ENCODE results near the gene CACNA1H.
"Not testable (repeated sequence)": the region's sequence is repeated elsewhere in the genome, so short reads cannot be mapped to it uniquely, and the experiment has no call there.

Gene CACNA1H

DNA sequence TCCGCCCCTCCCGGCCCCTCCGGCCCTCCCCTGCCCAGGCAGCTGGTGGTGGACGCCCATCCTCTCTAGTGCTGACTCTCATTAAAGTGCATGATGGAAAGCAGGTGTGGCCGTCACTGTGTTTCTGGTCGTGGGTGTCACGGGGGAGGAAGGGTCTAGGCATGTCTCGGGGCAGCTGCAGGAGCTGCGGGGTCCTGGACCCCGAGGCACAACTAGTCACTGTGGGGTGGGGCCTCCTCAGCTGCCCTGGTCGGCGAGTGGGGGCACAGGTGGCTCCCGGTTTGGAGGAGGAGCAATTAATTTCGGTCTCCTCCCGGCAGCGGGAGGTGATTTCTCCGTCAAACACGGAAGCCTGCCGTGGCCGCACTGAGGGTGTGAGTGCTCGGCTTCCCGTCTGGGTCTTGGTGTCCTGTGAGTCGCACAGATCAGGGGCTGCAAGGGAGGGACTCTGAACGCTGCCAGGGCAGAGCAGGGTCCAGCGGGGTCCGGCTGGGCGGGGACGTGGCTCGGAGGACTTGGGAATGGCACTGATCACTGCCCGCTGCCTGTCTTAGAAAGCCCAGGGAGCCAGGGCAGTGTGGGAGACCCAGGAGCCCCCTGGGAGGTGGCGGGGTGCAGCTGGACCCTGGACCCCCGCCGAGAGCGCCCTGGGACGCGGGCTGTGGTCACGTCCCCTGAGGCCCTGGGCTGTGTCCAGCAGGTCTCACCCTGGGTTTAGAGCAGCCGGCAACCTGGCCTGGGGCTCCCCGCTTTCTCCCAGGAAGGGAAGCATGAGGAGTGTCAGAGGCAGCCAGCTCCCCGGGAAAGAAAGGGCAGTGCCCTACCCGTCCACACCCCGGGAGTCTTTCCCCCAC, 106.2 kb downstream of the CACNA1H start:
- DNase-seq (ENCODE audit: extremely low spot score, insufficient read length, low read depth) (no peak), FAIRE-seq (no peak)

DNA sequence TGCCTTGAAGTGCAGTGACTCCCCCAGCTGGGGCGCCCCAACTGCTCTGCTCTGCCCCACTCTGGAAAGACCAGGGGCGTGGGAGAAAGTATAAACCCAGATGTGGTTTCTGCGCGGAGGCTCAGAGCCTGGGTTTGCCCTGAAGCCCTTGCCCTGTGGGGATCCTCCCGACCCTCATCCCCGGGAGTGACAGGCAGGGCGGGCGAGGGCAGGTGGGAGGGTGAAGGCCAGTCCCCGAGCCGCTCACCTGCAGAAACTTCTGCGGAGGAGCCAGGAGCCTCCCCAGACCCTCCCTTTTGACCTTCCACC, 106.8 kb downstream of the CACNA1H start:
- no peak for DNase-seq (ENCODE audit: extremely low spot score, insufficient read length, low read depth)

DNA sequence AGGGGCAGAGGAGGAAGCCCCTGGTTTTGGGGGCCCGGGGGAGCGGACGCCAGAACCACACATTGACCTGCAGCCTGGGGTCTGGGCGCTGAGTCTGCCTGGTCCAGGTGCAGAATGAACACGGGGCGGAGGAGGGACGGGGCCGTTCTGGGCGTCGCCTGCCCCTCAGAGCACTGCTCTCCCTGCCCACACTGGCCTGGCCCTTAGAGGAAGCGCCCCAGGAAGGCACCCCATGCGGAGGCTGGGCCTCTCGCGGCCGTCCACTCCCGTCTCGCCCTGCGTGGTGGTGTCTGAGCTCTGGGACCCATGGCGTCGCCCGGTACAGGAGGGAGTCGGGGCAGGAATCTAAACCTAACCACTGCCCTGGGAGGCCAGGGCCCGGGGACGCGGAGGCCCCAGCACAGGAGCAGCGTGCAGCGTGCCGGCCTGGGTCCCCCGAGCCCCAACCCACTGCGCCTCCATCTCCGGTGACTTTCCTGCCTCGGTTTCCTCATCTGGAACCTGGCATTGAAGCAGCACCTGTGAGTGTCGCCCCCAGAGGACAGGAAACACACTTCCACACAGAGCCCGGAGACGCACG, 107.3 kb downstream of the CACNA1H start:
- DNase-seq (ENCODE audit: extremely low spot score, insufficient read length, low read depth) (no peak), FAIRE-seq (no peak)

More for the DNA sequence above, 106.8 kb downstream of the CACNA1H start:
- no peak for FAIRE-seq

DNA sequence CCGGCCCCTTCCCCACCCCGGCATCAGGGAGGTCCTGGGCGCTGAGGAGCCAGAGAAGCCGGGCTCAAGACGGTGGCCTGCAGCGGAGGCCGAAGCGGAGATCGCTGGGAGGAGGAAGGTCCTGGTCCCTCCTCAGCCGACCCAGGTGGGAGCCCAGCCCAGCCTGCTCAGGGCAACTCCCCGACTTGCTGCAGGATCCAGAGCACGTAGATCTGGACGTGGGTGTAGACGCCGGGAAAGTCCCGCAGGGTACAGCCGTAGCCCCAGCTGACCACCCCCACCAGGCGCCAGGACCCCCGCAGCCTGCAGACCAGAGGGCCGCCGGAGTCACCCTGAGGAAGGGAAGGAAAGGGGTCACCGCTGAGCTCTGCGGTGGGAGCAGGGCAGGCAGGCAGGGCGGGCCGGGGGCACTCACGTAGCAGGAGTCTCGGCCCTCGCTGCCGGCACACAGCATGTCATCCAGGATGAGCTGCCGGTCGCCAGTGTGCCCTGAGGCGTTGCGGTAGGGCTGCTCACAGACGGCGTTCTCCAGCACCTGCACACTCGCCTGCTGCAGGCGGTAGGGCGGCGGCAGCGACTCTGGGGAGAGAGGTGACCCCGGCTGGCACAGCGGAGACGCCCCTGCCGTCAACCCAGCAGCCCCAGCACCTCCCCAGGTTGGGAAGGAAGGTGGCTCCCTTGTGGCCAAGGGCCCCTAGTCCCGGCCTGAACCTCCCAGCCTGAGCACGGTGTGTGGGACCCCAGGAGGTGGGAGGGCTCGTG, 108.4 kb downstream of the CACNA1H start:
- no peak for FAIRE-seq
- no peak for DNase-seq (ENCODE audit: extremely low spot score, insufficient read length, low read depth)

DNA sequence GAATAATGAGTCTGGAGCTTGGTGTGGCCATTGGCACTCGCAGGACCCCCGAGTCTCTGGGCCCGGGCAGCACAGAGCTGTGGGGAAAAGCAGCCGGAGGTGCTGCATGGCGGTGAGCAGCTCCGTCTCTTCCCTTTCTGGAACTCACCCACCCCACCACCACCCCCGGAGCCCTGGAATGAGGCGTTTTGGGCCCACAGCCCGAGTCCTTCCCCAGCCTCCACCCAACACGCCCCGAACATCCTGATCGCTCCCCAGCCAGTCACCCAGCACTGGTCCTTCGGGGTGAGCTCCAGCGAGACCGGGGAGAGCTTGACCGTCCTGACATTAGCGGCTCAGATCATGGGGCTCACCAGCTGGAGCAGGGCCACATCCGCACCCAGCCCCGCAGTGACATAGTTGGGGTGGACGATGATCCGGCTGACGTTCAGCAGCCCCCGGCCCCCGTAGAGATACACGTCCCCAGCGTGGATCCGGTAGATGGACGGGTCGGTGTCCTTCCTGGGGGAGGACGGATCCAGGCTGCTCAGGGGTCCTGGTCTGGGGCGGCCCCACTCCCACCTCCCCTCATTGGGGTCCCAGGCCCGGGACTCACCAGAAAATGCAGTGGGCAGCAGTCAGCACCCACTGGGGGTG, 109.4 kb downstream of the CACNA1H start:
- no peak for FAIRE-seq
- DNase-seq (ENCODE audit: extremely low spot score, insufficient read length, low read depth), result no peak

DNA sequence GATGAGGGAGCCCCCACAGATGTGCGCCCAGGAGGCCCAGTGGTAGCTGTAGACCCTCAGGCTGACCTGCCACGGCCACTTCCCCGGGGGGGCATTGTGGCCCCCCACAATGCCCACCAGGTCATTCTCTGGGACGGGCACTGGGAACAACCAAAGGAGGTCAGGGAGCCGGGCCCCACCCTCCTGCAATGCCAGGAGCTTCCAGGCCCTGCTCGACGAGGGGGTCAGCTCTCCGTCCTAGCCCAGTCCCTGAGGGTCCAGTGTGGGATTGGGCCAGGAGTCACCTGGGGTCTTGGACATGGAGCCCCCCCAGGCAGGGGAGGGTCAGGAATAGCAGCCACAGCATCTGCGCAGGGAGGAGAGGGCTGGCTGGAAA, 109.9 kb downstream of the CACNA1H start:
- DNase-seq (ENCODE audit: extremely low spot score, insufficient read length, low read depth) (no peak), FAIRE-seq (no peak)

DNA sequence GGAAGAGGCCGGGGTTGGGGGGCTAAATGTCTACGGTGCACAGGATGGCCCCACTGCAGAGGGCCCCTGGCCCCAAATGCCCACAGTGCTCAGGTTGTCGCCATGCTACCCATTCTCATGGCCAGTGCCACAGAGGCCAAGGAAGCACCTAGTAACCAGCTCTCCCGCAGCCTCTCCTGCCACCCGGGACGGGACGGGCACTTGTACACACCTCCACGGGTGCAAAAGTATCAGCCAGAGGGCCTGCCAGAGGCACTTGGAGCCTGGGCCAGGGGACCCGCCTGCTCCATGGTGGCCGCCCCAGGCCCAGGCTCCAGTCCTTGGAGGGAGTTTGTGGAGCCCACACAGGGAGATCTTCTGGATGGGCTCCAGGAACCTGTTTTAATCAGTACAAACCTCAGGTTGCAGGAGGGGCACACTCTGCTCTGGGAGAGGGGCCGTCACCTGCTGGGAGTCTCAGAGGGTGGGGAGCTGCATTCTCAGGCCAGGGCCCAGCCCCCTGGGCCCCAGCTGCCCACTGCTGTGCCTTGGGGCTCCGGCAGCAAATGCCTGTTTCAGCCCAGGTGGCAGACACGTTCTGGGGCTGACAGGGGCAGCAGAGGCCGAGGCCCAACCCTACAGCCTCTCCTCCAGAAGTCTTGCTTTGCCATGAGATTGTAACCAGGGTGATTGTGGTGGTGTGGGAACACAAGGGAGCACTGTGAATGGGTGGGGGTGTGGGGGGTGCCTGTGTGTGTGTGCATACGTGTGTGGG, 110.9 kb downstream of the CACNA1H start:
- DNase-seq (ENCODE audit: extremely low spot score, insufficient read length, low read depth) (no peak), FAIRE-seq (no peak)

DNA sequence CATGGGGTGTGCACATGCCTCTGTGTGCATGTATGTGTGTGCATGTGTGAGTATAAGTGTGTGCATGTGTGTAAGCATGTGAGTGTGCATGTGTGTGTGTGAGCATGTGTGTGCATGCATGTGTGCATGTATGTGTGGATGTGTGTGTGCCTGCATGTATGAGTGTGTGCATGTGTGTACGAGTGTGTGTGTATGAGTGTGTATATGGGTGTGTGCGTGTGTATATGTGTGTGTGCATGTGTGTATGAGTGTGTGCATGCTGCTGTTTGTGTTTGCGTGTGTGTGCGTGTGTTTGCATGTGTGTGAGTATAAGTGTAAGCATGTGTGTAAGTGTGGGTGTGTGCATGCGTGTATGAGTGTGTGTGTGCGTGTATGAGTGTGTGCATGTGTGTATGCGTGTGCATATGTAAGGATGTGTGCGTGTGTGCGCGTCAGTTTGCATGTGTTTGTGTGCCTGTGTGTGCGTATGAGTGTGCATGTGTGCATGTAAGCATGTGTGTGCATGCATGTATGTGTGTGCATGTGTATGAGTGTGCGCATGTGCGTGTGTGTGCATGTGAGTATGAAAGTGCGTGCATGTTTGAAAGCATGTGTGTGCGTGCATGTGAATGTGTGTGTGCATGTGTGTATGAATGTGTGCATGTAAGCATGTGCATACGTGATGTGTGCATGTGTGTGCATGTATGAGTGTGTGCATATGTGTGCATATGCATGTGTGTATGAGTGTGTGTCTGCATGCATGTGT, 111.6 kb downstream of the CACNA1H start:
- DNase-seq (ENCODE audit: extremely low spot score, insufficient read length, low read depth) (no peak), FAIRE-seq (no peak)

DNA sequence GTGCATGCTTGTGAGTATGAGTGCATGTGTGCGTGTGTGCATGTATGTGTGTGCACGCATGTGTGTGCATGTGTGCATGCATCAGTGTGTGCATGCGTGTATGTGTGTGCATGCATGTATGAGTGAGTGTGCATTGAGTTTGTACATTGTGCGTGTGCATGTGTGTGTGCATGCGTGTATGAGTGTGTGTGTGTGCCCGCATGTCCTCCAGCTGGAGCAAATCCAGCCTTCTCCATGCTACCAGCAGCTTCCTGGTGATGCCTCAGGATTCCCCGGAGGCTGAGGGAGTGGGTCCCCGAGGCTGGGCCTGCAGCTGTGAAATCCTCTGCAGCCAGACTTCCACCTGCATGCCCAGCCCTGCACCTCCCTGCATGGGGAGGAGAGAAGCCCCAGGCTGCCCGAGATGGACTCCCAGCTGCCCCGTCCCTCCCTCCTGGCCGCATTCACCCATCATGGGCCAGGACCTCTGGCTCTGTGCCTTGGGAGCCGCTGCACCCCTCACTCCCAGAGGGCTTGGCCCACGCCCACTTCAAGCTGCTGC, 112.3 kb downstream of the CACNA1H start:
- DNase-seq (ENCODE audit: extremely low spot score, insufficient read length, low read depth) (no peak), FAIRE-seq (no peak)

DNA sequence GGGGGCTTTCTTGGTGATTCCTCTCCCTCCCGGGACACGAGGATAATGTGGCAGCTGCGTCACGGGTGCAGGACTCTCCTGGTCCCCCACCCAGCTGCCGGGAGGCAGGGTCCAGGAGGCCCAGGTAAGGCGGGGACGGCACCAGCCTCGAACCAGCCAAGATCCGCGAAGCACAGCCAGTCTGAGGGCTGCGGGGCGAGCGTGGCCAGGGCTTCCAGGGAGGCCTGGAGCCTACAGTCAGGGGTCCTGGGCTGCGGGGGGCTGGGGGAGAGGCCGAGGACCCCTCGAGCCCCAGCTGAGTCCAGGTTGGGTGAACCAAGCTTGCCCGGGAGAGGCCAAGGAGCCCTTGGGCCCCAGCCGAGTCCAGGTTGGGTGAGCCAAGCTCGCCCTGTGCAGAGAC, 112.9 kb downstream of the CACNA1H start:
- FAIRE-seq, result no peak
- no peak for DNase-seq (ENCODE audit: extremely low spot score, insufficient read length, low read depth)

DNA sequence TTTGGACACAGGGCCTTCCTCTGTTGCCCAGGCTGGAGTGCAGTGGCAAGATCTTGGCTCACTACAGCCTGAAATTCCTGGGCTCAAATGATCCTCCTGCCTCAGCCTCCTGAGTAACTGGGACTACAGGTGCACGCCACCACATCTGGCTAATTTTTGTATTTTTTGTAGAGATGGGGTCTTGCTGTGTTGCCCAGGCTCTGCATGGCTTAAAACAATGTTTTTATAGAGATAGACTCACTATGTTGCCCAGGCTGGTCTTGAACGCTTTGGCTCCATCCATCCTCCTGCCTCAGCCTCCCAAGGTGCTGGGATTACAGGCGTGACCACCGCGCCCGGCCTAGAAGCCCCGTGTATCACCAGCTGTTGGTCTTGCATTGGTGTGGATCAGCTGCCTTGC, 116.5 kb downstream of the CACNA1H start:
- not testable (repeated sequence) for FAIRE-seq

DNA sequence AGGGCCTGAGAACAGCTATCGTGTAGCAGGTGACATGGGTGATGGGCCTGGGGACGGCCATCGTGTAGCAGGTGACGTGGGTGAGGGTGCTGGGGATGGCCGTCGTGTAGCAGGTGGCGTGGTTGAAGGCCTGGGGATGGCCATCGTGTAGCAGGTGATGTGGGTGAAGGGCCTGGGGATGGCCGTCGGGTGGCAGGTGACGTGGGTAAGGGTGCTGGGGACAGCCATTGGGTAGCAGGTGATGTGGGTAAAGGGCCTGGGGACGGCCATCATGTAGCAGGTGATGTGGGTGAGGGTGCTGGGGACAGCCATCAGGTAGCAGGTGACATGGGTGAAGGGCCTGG, 118.4 kb downstream of the CACNA1H start:
- no peak for FAIRE-seq
- DNase-seq (ENCODE audit: extremely low spot score, insufficient read length, low read depth), result no peak

More for the DNA sequence above, 116.5 kb downstream of the CACNA1H start:
- DNase-seq (ENCODE audit: extremely low spot score, insufficient read length, low read depth), result not testable (repeated sequence)

Measured in GM18507 (cell line).